Central memory CD8-positive, alpha-beta T cell (primary cell): ENCODE results near the gene EDEM3.
A peak's percentile ranks its signal among the peaks of the same experiment; 100 is the strongest.

Experiments used
- ATAC-seq: fragments of 150-1000 bp; cut with Tn5 transposase; replicated peaks from 2 replicates; pipeline ENCODE4 v1.10.0; 2022; ENCODE audit warnings: mild to moderate bottlenecking, moderate FRiP score, moderate number of reproducible peaks; ENCODE audit not compliant: poor library complexity, severe bottlenecking; ENCODE audit errors: extremely low read depth
- DNase-seq, 2 donors: peaks; one replicate each; pipeline ENCODE4 v3.0.0; 2021; ENCODE audit warnings: low spot score in 2 of 2
- H3K27ac Mint-ChIP-seq: one replicate; pipeline ENCODE4 v1.8.0; 2022; ENCODE audit warnings: low read depth, mild to moderate bottlenecking, moderate library complexity, mixed read lengths
- H3K27me3 Mint-ChIP-seq: one replicate; pipeline ENCODE4 v1.8.0; 2022; ENCODE audit warnings: mixed read lengths
- H3K36me3 Mint-ChIP-seq: one replicate; pipeline ENCODE4 v1.8.0; 2022; ENCODE audit warnings: mild to moderate bottlenecking, moderate library complexity, mixed read lengths; ENCODE audit not compliant: insufficient read depth
- H3K4me1 Mint-ChIP-seq: one replicate; pipeline ENCODE4 v1.8.0; 2022; ENCODE audit warnings: mixed read lengths
- H3K4me3 Mint-ChIP-seq: one replicate; pipeline ENCODE4 v1.8.0; 2022; ENCODE audit warnings: mild to moderate bottlenecking, moderate library complexity, mixed read lengths
- H3K9me3 Mint-ChIP-seq: one replicate; pipeline ENCODE4 v1.8.0; 2022; ENCODE audit warnings: mixed read lengths

EDEM3 gene

GRCh38 chr1:184673305-184673704, 81.4 kb downstream of the EDEM3 start:
- Mint-ChIP-seq H3K27ac (no peak overlapping the region), H3K4me3 (no peak overlapping the region), H3K4me1 (no peaks in the 10 kb centered on the region), H3K9me3 (no peaks in the 10 kb centered on the region), H3K36me3 (no peaks in the 10 kb centered on the region), H3K27me3 (peaks cover 56% of the 10 kb centered on the region)
- ATAC-seq, result no peak
- no peak for DNase-seq

GRCh38 chr1:184672013-184672726, 82.5 kb downstream of the EDEM3 start:
- no peaks in the 10 kb centered on the region for H3K36me3 Mint-ChIP-seq
- H3K9me3 Mint-ChIP-seq, result no peaks in the 10 kb centered on the region
- ATAC-seq, result no peak
- no peak overlapping the region for H3K4me3 Mint-ChIP-seq
- no peak overlapping the region for H3K27ac Mint-ChIP-seq
- DNase-seq, result no peak
- peaks cover 56% of the 10 kb centered on the region for H3K27me3 Mint-ChIP-seq
- H3K4me1 Mint-ChIP-seq, result no peaks in the 10 kb centered on the region

GRCh38 chr1:184669391-184669790, 85.3 kb downstream of the EDEM3 start:
- Mint-ChIP-seq H3K9me3 (no peaks in the 10 kb centered on the region), H3K27ac (no peak overlapping the region), H3K4me1 (no peaks in the 10 kb centered on the region), H3K4me3 (no peak overlapping the region), H3K27me3 (peaks cover 41% of the 10 kb centered on the region), H3K36me3 (peaks cover 1% of the 10 kb centered on the region)
- ATAC-seq, result no peak
- no peak for DNase-seq

GRCh38 chr1:184665360-184665759, 89.3 kb downstream of the EDEM3 start:
- Mint-ChIP-seq H3K4me3 (no peak overlapping the region), H3K9me3 (no peaks in the 10 kb centered on the region), H3K27me3 (peaks cover 9% of the 10 kb centered on the region), H3K27ac (no peak overlapping the region), H3K4me1 (peaks cover 18% of the 10 kb centered on the region), H3K36me3 (peaks cover 4% of the 10 kb centered on the region)
- ATAC-seq, result no peak
- no peak for DNase-seq

DNA sequence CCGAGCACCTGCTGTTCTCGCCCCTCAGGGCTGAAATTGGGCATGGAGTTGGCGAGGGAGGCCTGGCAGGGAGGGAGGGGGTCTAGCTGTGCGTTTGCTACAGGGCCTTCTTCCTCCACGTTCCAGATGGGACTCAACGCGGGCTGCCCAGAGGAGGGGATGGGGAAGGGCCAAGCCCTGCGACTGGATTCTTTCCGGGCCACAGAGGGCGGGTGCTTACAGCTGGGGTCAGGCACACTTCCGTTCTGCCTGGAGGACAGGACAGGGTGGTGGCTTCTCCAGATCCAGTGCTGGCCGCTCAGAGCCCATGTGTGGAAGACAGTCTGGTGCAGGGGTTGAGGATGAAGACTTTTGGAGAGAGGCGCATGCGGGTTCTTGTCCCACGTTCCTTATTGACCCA, 90.0 kb downstream of the EDEM3 start:
- no peak overlapping the region for H3K27ac Mint-ChIP-seq
- peaks cover 18% of the 10 kb centered on the region for H3K4me1 Mint-ChIP-seq
- peaks cover 4% of the 10 kb centered on the region for H3K36me3 Mint-ChIP-seq
- DNase-seq (no peak), ATAC-seq (no peak)
- peaks cover 9% of the 10 kb centered on the region for H3K27me3 Mint-ChIP-seq
- no peaks in the 10 kb centered on the region for H3K9me3 Mint-ChIP-seq
- H3K4me3 Mint-ChIP-seq, result no peak overlapping the region

DNA sequence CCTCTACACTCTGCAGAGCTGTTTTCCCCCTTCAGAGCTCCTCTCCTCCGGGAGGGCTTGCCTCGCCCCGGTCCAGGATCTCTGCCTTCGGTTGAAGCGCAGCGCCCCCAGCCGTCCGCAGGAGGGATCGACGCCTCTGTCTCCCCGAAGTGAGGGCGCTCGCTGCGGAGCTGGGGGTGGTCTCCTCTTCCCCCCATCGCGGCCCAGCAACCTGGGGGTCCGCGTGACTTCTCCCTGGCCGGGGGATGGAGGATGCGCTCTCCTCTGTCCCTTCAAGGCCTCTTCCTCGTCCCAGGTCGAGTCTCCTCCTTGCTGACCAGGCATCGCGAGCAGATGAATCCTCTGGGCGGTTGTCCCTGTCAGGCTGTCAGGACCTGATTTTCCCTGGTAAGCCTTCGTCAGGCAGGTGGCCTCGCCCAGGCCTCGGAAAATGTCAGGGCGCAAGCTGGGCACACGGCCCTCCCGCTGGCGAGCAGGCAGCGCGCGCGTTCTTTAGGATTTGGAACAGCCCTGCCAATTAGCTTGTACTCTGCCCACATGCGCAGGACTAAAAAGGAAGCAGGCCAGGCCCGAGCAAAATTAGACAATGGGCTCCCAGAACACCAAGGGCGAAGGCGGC, 90.5 kb downstream of the EDEM3 start:
- Mint-ChIP-seq H3K27ac (no peak overlapping the region), H3K4me3 (no peak overlapping the region)
- ATAC-seq, result no peak

DNA sequence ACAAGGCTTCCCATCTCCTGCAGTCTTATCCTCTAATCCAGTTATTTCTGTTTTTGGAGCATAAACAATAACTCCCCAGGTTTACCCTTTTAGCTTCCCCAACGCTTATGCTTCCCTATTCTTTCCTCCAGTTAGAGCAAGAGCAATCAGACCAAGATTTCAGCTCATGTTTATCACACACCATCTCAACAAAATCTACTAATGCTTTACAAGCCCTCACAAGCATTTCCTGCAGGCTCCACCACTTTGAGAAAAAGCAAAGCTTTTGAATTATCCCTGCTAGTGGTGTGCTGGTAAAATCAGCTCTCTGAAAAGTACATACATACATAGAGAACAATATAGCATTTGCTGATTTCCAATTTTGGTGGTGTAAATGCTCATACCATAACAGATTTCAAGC, 92.9 kb downstream of the EDEM3 start:
- Mint-ChIP-seq H3K9me3 (no peaks in the 10 kb centered on the region), H3K4me1 (peaks cover 18% of the 10 kb centered on the region), H3K27me3 (peaks cover 9% of the 10 kb centered on the region), H3K4me3 (no peak overlapping the region), H3K36me3 (peaks cover 4% of the 10 kb centered on the region), H3K27ac (no peak overlapping the region)
- ATAC-seq, result no peak
- DNase-seq, result no peak

More for the DNA sequence above, 90.5 kb downstream of the EDEM3 start:
- Mint-ChIP-seq H3K4me1 (peaks cover 18% of the 10 kb centered on the region), H3K27me3 (peaks cover 9% of the 10 kb centered on the region), H3K9me3 (no peaks in the 10 kb centered on the region), H3K36me3 (peaks cover 4% of the 10 kb centered on the region)
- peak; percentile 21 to 25 for DNase-seq

- no peak overlapping the region for H3K27ac Mint-ChIP-seq
- no peaks in the 10 kb centered on the region for H3K9me3 Mint-ChIP-seq
- ATAC-seq, result no peak
- no peak for DNase-seq
- no peak overlapping the region for H3K4me3 Mint-ChIP-seq
- H3K27me3 Mint-ChIP-seq, result peaks cover 9% of the 10 kb centered on the region
- peaks cover 4% of the 10 kb centered on the region for H3K36me3 Mint-ChIP-seq
- peaks cover 18% of the 10 kb centered on the region for H3K4me1 Mint-ChIP-seq
These were observed 94.0 kb downstream of the EDEM3 start for GRCh38 chr1:184660462-184661191.

DNA sequence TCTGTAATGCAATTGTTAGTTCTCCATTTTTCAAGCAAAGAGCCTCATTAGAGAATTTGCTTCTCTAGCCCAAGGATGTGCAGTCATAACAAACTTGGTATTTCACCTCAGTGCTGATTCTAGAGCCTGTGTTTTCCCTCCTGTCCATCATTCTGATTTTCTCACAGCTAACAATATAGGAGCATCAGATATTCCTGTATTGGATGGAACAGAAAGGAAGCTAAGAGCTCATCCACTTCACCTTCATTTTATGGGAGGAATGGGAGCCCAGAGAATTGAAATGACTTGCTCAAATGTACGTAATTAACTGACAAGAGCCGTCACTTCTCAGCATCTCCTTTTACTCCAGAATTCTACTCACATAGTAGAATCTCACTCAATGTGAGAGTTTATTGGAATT, 96.6 kb downstream of the EDEM3 start:
- no peak for ATAC-seq
- Mint-ChIP-seq H3K36me3 (no peaks in the 10 kb centered on the region), H3K4me1 (peaks cover 12% of the 10 kb centered on the region), H3K9me3 (no peaks in the 10 kb centered on the region), H3K4me3 (no peak overlapping the region), H3K27ac (no peak overlapping the region), H3K27me3 (peaks cover 2% of the 10 kb centered on the region)
- DNase-seq, result no peak

- Mint-ChIP-seq H3K36me3 (no peaks in the 10 kb centered on the region), H3K4me3 (no peak overlapping the region), H3K27ac (no peak overlapping the region), H3K9me3 (no peaks in the 10 kb centered on the region), H3K4me1 (no peaks in the 10 kb centered on the region), H3K27me3 (peaks cover 18% of the 10 kb centered on the region)
- DNase-seq (no peak), ATAC-seq (no peak)
These were observed 98.4 kb downstream of the EDEM3 start for GRCh38 chr1:184656221-184656620.

DNA sequence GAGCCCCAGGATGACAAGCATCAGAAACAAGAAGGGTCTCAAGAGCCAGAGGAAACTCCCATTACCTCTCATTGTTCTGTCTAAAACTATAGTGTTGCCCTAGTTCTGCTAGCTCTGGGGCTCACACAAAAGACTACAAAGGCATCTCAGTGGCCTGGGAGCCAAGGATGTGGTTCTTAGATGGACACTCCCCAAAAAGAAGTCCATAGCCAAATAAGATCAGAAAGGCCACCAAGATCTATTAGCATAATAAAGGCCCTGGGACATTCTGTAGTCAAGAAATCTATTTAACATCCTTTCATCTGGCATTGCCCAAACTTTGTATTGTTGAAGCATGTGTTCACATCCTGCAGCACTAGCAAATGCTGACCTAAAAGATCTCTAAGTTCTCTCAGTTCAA, 99.5 kb downstream of the EDEM3 start:
- no peak for DNase-seq
- no peaks in the 10 kb centered on the region for H3K9me3 Mint-ChIP-seq
- no peak for ATAC-seq
- peaks cover 26% of the 10 kb centered on the region for H3K27me3 Mint-ChIP-seq
- H3K4me3 Mint-ChIP-seq, result no peak overlapping the region
- no peaks in the 10 kb centered on the region for H3K4me1 Mint-ChIP-seq
- H3K36me3 Mint-ChIP-seq, result peaks cover 2% of the 10 kb centered on the region
- no peak overlapping the region for H3K27ac Mint-ChIP-seq

DNA sequence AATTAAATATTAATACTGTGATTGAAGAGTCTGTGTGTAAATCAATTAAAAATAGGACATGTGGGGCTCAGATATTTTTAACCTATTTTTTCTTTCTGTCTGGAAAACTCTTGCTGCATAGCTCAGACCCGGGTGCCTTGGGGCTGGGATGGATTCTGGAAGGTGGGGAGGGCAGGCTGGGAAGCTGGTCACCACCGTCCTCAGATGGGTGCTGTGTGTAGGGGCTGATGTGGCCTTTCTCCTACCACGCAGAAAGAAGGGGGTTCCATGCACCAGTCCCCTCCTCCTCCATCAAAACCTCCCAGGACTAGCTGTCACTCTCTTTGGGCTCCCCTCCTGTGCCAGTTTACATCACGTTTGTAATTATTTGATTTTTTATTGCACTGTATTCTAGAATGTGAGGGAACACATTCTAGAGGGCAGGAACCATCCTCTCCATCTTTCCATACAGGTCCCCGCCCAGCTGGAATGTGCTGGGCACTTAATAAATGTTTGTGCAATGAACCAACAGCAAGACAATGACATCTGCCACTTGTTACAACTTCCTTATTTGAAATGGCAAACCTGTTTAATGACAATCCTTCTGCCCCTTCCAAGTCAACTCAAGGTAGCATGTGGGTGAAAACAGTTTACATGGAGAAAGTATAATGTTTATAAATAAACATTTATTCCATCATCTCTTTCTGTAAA, 104.3 kb downstream of the EDEM3 start:
- Mint-ChIP-seq H3K9me3 (no peaks in the 10 kb centered on the region), H3K36me3 (peaks cover 2% of the 10 kb centered on the region), H3K4me1 (no peaks in the 10 kb centered on the region), H3K27ac (no peak overlapping the region), H3K27me3 (peaks cover 41% of the 10 kb centered on the region), H3K4me3 (no peak overlapping the region)
- ATAC-seq (no peak), DNase-seq (no peak)
